ENCODE data around the gene GSK3B. TPM values are rescaled to one million over a fixed set of nuclear protein-coding genes. Genes with fewer than 3 reads are reported as not detected.

GSK3B gene
- total RNA-seq, 1 experiment from 2014 or later = 56.5 TPM

DNA sequence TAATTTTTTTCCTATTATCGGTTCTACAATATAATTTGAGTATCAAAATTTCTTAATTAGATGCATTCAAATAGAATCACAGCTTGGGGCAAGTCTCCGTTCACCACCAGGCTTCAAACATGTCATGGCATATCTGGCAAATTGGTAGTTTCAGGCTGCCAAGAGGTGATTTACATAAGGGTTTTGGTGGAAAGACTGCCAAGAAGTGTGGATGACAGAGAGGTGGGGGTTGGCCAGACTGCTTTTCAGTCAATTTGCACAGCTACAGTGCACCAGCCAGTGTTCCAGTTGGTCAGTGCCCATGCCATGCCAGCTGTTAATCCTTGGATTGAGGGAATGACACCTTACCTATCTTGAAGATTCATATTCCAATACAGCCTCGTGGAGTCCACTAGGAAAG lies 8.4 kb upstream of the GSK3B start:
- H3K4me3 Mint-ChIP-seq = no peak overlapping the region
- no CpG with 5 or more reads among the region's 3 CpGs for WGBS (ENCODE audit: extremely low coverage, insufficient read length, low lambda C conversion rate)
- no peak overlapping the region for H2AFZ ChIP-seq (ENCODE audit: low read length)
- H3K14ac ChIP-seq (ENCODE audit: insufficient read depth, low read length) = no peak overlapping the region
- H4K91ac ChIP-seq (ENCODE audit: insufficient read length, low read depth, low read length) = no peak overlapping the region
- H3K4me1 Mint-ChIP-seq = no peaks in the 10 kb centered on the region
- H3K23me2 ChIP-seq (ENCODE audit: insufficient read length, low read depth, low read length, poor library complexity, severe bottlenecking) = no peaks in the 10 kb centered on the region
- H3K9me3 Mint-ChIP-seq = no peaks in the 10 kb centered on the region
- H3K79me2 ChIP-seq (ENCODE audit: insufficient read depth, low read length) = no peaks in the 10 kb centered on the region
- no peak overlapping the region for H3T11ph ChIP-seq (ENCODE audit: low read length)
- H3K79me1 ChIP-seq (ENCODE audit: insufficient read depth, low read depth, low read length, poor library complexity, severe bottlenecking) = no peaks in the 10 kb centered on the region
- H3K56ac ChIP-seq (ENCODE audit: insufficient read length, low read depth, low read length) = no peak overlapping the region
- no peak overlapping the region for H2BK12ac ChIP-seq (ENCODE audit: insufficient read length, low read depth, low read length)
- no peak overlapping the region for H3K4ac ChIP-seq (ENCODE audit: low read depth, low read length)
- H4K5ac ChIP-seq (ENCODE audit: insufficient read length, low read depth, low read length) = no peak overlapping the region
- H3K27ac Mint-ChIP-seq = no peak overlapping the region
- H3K27ac ChIP-seq (ENCODE audit: insufficient read length, low read depth, low read length) = no peak overlapping the region
- peaks cover 10 to 26% (median 21%) of the 10 kb centered on the region in 3 experiments; a peak in 6 of 7 replicates for H3K36me3 Mint-ChIP-seq (ENCODE audit: insufficient read depth in 1 of 3, low read depth in 3 of 3)
- no peaks in the 10 kb centered on the region for H3K4me1 ChIP-seq (ENCODE audit: insufficient read depth, low read length)
- no peak overlapping the region for H2BK20ac ChIP-seq (ENCODE audit: low read depth, low read length, poor library complexity, severe bottlenecking)
- no peak overlapping the region for H3K23ac ChIP-seq (ENCODE audit: insufficient read length, low read depth, low read length)
- TF ChIP-seq, protein P1, sequence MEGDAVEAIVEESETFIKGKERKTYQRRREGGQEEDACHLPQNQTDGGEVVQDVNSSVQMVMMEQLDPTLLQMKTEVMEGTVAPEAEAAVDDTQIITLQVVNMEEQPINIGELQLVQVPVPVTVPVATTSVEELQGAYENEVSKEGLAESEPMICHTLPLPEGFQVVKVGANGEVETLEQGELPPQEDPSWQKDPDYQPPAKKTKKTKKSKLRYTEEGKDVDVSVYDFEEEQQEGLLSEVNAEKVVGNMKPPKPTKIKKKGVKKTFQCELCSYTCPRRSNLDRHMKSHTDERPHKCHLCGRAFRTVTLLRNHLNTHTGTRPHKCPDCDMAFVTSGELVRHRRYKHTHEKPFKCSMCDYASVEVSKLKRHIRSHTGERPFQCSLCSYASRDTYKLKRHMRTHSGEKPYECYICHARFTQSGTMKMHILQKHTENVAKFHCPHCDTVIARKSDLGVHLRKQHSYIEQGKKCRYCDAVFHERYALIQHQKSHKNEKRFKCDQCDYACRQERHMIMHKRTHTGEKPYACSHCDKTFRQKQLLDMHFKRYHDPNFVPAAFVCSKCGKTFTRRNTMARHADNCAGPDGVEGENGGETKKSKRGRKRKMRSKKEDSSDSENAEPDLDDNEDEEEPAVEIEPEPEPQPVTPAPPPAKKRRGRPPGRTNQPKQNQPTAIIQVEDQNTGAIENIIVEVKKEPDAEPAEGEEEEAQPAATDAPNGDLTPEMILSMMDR (conservative IDR thresholded peaks at IDR 0.05) = no peak
- no peaks in the 10 kb centered on the region for H3K27me3 ChIP-seq (ENCODE audit: insufficient read depth, low read length)
- no peak overlapping the region for H3K4me2 ChIP-seq (ENCODE audit: insufficient read depth, insufficient read length, low read length)
- no peak overlapping the region for H3K18ac ChIP-seq (ENCODE audit: insufficient read length, low read depth, low read length)
- H4K20me1 ChIP-seq (ENCODE audit: control insufficient read depth, insufficient read depth, insufficient read length) = no peaks in the 10 kb centered on the region
- H2AK5ac ChIP-seq (ENCODE audit: insufficient read length, low read length) = no peak overlapping the region
- no peak overlapping the region for H2BK15ac ChIP-seq (ENCODE audit: low read depth, low read length)
- no peak overlapping the region for H2BK120ac ChIP-seq (ENCODE audit: low read depth, low read length, poor library complexity, severe bottlenecking)
- H4K8ac ChIP-seq (replicated peaks; ENCODE audit: insufficient read length, low read depth, low read length) = no peak overlapping the region
- no peaks in the 10 kb centered on the region for H3K9me3 ChIP-seq (ENCODE audit: control insufficient read depth, low read depth, low read length)
- no peak overlapping the region for H3K9ac ChIP-seq (ENCODE audit: extremely low read depth, insufficient read length, low read length)
- H2BK5ac ChIP-seq (ENCODE audit: insufficient read length, low read length) = no peak overlapping the region
- DNase-seq = no peak
- no peaks in the 10 kb centered on the region for H3K27me3 Mint-ChIP-seq (ENCODE audit: low read depth)
